GM12873 (cell line): ENCODE measurements around the gene SPTBN5.

Source experiments
- CTCF ChIP-seq: IDR thresholded peaks from 2 replicates; pipeline ENCODE4 v1.5.1; 2012; ENCODE audit warnings: low read depth, mild to moderate bottlenecking, moderate library complexity, low read length, control low read depth; ENCODE audit not compliant: insufficient read depth; ENCODE audit errors: missing control alignments

The SPTBN5 gene

GRCh38 chr15:41926185-41927056 lies 32.6 kb upstream of the SPTBN5 start:
- no peak for TF ChIP-seq CTCF

- no peak for TF ChIP-seq CTCF
Observed at GRCh38 chr15:41925086-41925608, 31.3 kb upstream of the SPTBN5 start.

- TF ChIP-seq CTCF: no peak
Observed at GRCh38 chr15:41923401-41923997, 29.6 kb upstream of the SPTBN5 start.

- no peak for TF ChIP-seq CTCF
Observed at GRCh38 chr15:41922353-41922752, 28.5 kb upstream of the SPTBN5 start.

GRCh38 chr15:41921639-41922038 lies 27.8 kb upstream of the SPTBN5 start:
- no peak for TF ChIP-seq CTCF

GRCh38 chr15:41921167-41921566 lies 27.3 kb upstream of the SPTBN5 start:
- no peak for TF ChIP-seq CTCF

GRCh38 chr15:41919954-41920538 lies 26.2 kb upstream of the SPTBN5 start:
- no peak for TF ChIP-seq CTCF
